Smooth muscle cell of the umbilical artery (primary cell): Measurements from ENCODE around the gene AQP1. TPM values are rescaled to one million over a fixed set of nuclear protein-coding genes. Genes with fewer than 3 reads are reported as not detected.

ENCODE experiments used
- total RNA-seq: library from RNA; depleted of rRNA; stranded (reverse); fragments of >200 nt; gene quantifications from 2 replicates; pipeline ENCODE4 v1.2.3, GENCODE V29; 2014

The AQP1 gene
- 19.5 and 27.0 TPM in 2 replicates for total RNA-seq

DNA sequence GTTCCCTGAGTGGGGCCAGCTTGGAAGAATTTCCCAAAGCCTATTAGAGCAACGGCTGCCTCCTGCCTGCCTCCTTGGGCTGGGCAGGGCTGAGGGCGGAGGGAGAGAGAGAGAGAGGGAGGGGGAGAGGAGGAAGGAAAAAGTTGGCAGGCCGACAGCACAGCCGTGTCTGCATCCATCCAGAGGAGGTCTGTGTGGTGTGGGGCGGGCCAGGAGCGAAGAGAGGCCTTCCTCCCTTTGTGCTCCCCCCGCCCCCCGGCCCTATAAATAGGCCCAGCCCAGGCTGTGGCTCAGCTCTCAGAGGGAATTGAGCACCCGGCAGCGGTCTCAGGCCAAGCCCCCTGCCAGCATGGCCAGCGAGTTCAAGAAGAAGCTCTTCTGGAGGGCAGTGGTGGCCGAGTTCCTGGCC, at the start of gene AQP1:
TSS of gene AQP1 (plus strand) at position 293 of the 409 bp plus-strand sequence. CDS start at position 350, 57 bp downstream.

GRCh38 chr7:30963842-30964241, 52.2 kb downstream of the AQP1 start, which contains the start of gene GHRHR:
GHRHR (plus strand) TSS chr7:30963953; CDS start chr7:30964069, 116 bp downstream.

Other genes with a start within 250 kb of the AQP1 start
- gene CRHR2, start 229.4 kb upstream of the AQP1 start, total RNA-seq: not detected in 2 replicates
- gene INMT, start 159.7 kb upstream of the AQP1 start, total RNA-seq: 0.30 TPM in 1 of 2 replicates, not detected in the other
- gene MINDY4, start 140.4 kb upstream of the AQP1 start, total RNA-seq: 3.9 and 5.4 TPM in 2 replicates
- not detected in 2 replicates for gene GHRHR, start 52.1 kb downstream of the AQP1 start, total RNA-seq
- gene ADCYAP1R1, start 140.5 kb downstream of the AQP1 start, total RNA-seq: not detected in 2 replicates